ENCODE data around the gene TBK1. TPM values are rescaled to one million over a fixed set of nuclear protein-coding genes. Genes with fewer than 3 reads are reported as not detected.

TBK1 gene
- total RNA-seq, 2 experiments from 2014 or later, result 10.7 to 12.1 TPM

DNA sequence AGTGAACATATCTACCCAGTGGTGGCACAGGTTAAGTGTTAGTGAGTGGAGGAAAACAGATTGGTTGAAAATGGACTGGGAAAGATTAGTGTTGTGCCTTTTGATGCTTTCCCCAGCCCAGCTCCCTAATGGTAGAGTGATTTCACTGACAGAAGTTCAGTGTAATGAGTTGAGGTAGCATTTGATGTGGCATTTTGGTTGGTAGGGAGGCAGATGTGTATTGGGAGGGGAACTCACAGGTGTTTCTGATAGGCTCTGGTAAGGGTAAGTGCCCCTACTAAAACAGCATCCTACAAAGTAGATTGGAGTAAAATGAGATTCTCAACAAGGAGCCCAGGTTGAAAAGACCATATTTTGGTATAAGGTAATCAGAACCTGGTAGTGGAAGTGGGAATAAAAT is 4.2 kb downstream of the TBK1 start:
- Mint-ChIP-seq H3K9me3 (no peaks in the 10 kb centered on the region), H3K27me3 (ENCODE audit: low read depth) (no peaks in the 10 kb centered on the region), H3K4me1 (ENCODE audit: low read depth) (peaks cover 53% of the 10 kb centered on the region), H3K4me3 (no peak overlapping the region), H3K27ac (peak overlapping the region; percentile 69), H3K36me3 (ENCODE audit: low read depth) (peaks cover 12% of the 10 kb centered on the region)
- CTCF ChIA-PET, result no interaction called here
- no peak for DNase-seq
- intact Hi-C loops (cut with micrococcal nuclease), result loop anchor here (5.0 kb wide), 2 partner anchors 141 to 716 kb away; no protein-coding TSS in a partner anchor

- no peak overlapping the region for H3K4me3 Mint-ChIP-seq
- peak; percentile 75 for DNase-seq
- peaks cover 49% of the 10 kb centered on the region for H3K4me1 Mint-ChIP-seq (ENCODE audit: low read depth)
Measured at GRCh38 chr12:64457032-64457431, 5.1 kb downstream of the TBK1 start.

GRCh38 chr12:64457466-64457865 is 5.5 kb downstream of the TBK1 start:
- DNase-seq, result no peak
- intact Hi-C loops (cut with micrococcal nuclease), result loop anchor here (1.0 to 5.0 kb wide), 3 partner anchors 140 to 715 kb away; no protein-coding TSS in a partner anchor
- H3K27me3 Mint-ChIP-seq (ENCODE audit: low read depth), result no peaks in the 10 kb centered on the region
- no peaks in the 10 kb centered on the region for H3K9me3 Mint-ChIP-seq
- no peak overlapping the region for H3K4me3 Mint-ChIP-seq
- H3K36me3 Mint-ChIP-seq (ENCODE audit: low read depth), result peaks cover 12% of the 10 kb centered on the region
- peak overlapping the region; percentile 73 for H3K27ac Mint-ChIP-seq
- CTCF ChIA-PET, result interaction anchor here (1.1 to 1.2 kb wide), 2 partner anchors 12 to 92 kb away, joined by 3 read pairs; no protein-coding TSS in a partner anchor
- peaks cover 49% of the 10 kb centered on the region for H3K4me1 Mint-ChIP-seq (ENCODE audit: low read depth)

More at GRCh38 chr12:64457032-64457431, 5.1 kb downstream of the TBK1 start:
- Mint-ChIP-seq H3K27me3 (ENCODE audit: low read depth) (no peaks in the 10 kb centered on the region), H3K9me3 (no peaks in the 10 kb centered on the region), H3K36me3 (ENCODE audit: low read depth) (peaks cover 11% of the 10 kb centered on the region), H3K27ac (peak overlapping the region; percentile 73)
- CTCF ChIA-PET, result interaction anchor here (0.7 to 1.2 kb wide), 3 partner anchors 12 to 117 kb away, joined by 3 read pairs; no protein-coding TSS in a partner anchor
- intact Hi-C loops (cut with micrococcal nuclease), result loop anchor here (1.0 to 5.0 kb wide), 3 partner anchors 140 to 715 kb away; no protein-coding TSS in a partner anchor

GRCh38 chr12:64457923-64458322 is 6.0 kb downstream of the TBK1 start:
- peak overlapping the region; percentile 73 for H3K27ac Mint-ChIP-seq
- no peaks in the 10 kb centered on the region for H3K27me3 Mint-ChIP-seq (ENCODE audit: low read depth)
- H3K4me1 Mint-ChIP-seq (ENCODE audit: low read depth), result peaks cover 46% of the 10 kb centered on the region
- no peak overlapping the region for H3K4me3 Mint-ChIP-seq
- no peak for DNase-seq
- no peaks in the 10 kb centered on the region for H3K9me3 Mint-ChIP-seq
- CTCF ChIA-PET, result interaction anchor here (0.5 to 1.2 kb wide), 3 partner anchors 12 to 435 kb away, joined by 3 read pairs; no protein-coding TSS in a partner anchor
- H3K36me3 Mint-ChIP-seq (ENCODE audit: low read depth), result peaks cover 12% of the 10 kb centered on the region
- intact Hi-C loops (cut with micrococcal nuclease), result loop anchor here (1.0 to 5.0 kb wide), 3 partner anchors 139 to 714 kb away; no protein-coding TSS in a partner anchor

DNA sequence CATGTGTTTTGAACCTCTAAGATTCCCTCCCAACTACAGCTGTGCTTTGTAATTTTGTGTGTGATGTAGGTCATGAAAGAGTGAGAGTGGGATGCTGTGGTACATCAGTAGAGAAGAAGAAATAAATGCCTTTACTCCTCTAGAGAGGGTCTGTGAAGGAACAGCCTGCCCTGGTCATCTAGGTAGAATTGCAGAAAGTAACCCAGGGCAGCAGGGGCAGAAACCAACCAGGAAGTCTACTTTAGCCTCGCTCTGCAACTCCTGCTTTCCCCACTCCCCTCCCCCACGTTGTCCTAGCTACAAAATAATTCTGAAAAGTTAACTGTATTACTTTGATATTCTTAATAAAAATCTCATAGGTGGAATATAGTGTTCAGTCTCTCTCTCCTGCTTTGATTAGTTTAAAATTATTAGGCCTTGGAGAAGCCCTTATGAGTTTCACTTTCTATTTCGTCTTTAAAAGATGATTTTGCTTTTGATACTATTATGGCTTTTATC is 7.5 kb downstream of the TBK1 start:
- CTCF ChIA-PET, result no interaction called here
- peak; percentile 14 for DNase-seq
- Mint-ChIP-seq H3K27me3 (ENCODE audit: low read depth) (no peaks in the 10 kb centered on the region), H3K36me3 (ENCODE audit: low read depth) (peaks cover 13% of the 10 kb centered on the region), H3K27ac (peak overlapping the region; percentile 85), H3K4me1 (ENCODE audit: low read depth) (peaks cover 38% of the 10 kb centered on the region), H3K4me3 (peak overlapping the region; percentile 72), H3K9me3 (no peaks in the 10 kb centered on the region)
- intact Hi-C loops (cut with micrococcal nuclease), result loop anchor here (1.0 to 5.0 kb wide), 4 partner anchors 8 to 713 kb away; partner anchors contain the start of gene XPOT

DNA sequence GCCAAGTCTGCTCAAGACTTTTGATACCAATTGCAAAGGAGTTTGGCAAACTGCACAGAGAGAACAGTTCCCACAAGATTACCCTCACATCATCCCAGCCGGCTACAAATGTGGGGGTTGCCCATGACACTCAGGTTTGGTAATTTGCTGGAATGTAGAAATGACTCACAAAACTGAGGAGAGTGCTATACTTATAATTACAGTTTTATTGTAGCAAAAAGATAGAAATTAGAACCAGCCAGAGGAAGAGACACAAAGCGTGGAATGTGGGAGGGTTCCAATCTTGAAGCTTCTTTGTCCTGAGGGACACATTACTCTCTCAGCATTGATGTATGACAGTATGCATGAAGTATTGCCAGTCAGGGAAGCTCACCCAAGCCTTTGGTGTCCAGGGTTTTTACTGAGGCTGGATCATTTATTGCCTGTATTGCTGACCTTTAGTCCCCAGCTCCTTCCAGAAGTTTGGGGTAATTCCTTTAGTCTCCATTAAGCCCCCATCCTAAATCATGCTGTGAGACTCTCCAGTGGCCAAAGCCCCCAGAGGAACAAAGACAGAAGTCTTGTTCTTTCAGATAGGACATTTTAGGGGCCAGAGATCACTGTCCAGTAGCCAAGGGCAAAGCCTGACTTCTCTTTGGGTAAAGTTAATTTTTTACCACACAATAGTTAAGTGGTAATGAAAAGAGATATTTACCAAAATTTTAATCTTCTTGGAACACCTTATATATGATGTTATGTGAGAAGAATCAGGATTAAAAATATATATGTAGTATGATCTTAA is 9.9 kb downstream of the TBK1 start:
- no peaks in the 10 kb centered on the region for H3K9me3 Mint-ChIP-seq
- H3K27me3 Mint-ChIP-seq (ENCODE audit: low read depth), result no peaks in the 10 kb centered on the region
- CTCF ChIA-PET, result no interaction called here
- no peak overlapping the region for H3K27ac Mint-ChIP-seq
- DNase-seq, result peak; percentile 8
- H3K36me3 Mint-ChIP-seq (ENCODE audit: low read depth), result peaks cover 23% of the 10 kb centered on the region
- H3K4me3 Mint-ChIP-seq, result no peak overlapping the region
- H3K4me1 Mint-ChIP-seq (ENCODE audit: low read depth), result peaks cover 24% of the 10 kb centered on the region
- intact Hi-C loops (cut with micrococcal nuclease), result no loop called here

DNA sequence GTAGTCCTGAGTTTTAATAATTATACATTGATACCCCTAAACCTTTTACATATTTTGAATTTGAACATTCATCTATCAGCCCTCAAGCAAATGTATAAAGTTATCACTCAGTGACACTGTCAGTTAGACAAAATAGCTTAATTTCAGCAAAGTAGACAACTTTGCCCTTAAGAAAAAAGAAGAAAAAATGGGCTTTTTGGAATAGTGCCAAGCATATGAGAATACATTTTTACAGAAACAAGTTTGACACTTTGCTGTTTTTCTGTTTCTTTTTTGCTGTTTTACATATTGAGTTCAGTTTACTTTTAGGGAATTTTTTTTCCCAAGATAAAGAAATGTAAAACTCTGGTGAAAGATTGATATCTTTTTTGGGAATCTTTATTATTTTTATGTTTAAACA is 14.3 kb downstream of the TBK1 start:
- no peak for DNase-seq
- Mint-ChIP-seq H3K9me3 (no peaks in the 10 kb centered on the region), H3K27me3 (ENCODE audit: low read depth) (no peaks in the 10 kb centered on the region), H3K4me1 (ENCODE audit: low read depth) (no peaks in the 10 kb centered on the region), H3K4me3 (no peak overlapping the region), H3K27ac (no peak overlapping the region), H3K36me3 (ENCODE audit: low read depth) (peaks cover 31% of the 10 kb centered on the region)
- CTCF ChIA-PET, result no interaction called here
- intact Hi-C loops (cut with micrococcal nuclease), result no loop called here

DNA sequence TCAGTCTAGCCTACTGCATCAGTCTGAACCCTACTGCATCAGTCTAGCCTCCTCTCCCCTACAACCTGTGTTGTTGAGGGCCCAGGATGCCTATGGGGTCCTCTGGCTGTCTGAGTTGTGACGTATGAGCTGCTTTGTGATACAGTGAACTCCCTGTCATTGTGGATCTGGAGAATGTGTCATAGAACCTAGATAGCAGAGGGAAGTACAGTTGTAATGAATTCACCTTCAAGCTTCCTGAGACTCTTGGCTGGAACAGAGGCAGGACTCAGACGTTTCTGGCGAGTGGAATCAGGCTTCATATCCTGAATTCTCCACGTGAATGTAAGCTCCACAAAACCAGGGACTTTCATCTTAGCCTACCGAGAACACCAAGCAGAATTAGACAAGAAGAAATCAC is 17.0 kb downstream of the TBK1 start:
- no peak overlapping the region for H3K27ac Mint-ChIP-seq
- CTCF ChIA-PET, result interaction anchor here (0.6 to 1.1 kb wide), 2 partner anchors 12 to 752 kb away, joined by 3 to 7 read pairs; no protein-coding TSS in a partner anchor
- DNase-seq, result no peak
- H3K9me3 Mint-ChIP-seq, result no peaks in the 10 kb centered on the region
- intact Hi-C loops (cut with micrococcal nuclease), result no loop called here
- H3K4me1 Mint-ChIP-seq (ENCODE audit: low read depth), result no peaks in the 10 kb centered on the region
- H3K36me3 Mint-ChIP-seq (ENCODE audit: low read depth), result peaks cover 40% of the 10 kb centered on the region
- no peak overlapping the region for H3K4me3 Mint-ChIP-seq
- H3K27me3 Mint-ChIP-seq (ENCODE audit: low read depth), result no peaks in the 10 kb centered on the region

DNA sequence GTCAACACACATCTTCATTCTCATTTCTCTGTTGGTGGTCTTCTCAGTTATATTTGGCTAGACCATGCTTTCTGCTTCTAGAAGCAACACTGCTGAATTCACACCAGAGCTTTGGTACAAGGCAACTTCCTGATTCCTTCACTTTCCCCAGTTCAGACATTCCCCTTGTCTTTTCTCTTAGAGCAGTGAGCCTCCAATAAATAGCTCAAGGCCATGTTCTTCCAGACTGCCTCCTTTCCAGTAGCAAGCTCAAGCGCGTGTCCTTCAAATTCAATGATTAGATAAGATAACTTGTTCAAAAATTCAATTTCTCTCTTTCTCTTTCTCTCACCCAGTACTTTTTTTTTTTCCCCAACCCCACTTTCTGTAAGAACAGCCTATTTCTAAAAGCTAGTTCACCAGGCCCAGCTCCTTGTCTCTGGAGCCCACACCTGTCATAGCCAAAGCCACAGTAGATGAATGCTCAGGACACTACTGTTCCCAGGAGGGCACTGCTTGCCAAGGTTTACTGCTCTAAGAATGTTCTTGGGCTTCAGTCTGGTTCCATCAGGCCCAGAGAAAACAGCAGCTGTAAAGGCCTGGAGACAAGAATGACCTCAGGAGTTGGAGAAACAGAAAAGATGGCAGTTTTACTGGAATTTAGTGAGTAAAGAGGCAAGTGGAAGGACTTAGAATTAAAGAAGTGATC is 17.7 kb downstream of the TBK1 start:
- Mint-ChIP-seq H3K36me3 (ENCODE audit: low read depth) (peaks cover 41% of the 10 kb centered on the region), H3K27ac (no peak overlapping the region), H3K4me1 (ENCODE audit: low read depth) (no peaks in the 10 kb centered on the region), H3K27me3 (ENCODE audit: low read depth) (no peaks in the 10 kb centered on the region), H3K9me3 (no peaks in the 10 kb centered on the region), H3K4me3 (no peak overlapping the region)
- intact Hi-C loops (cut with micrococcal nuclease), result no loop called here
- CTCF ChIA-PET, result interaction anchor here (0.6 to 1.1 kb wide), 2 partner anchors 12 to 752 kb away, joined by 3 to 7 read pairs; no protein-coding TSS in a partner anchor
- no peak for DNase-seq

GRCh38 chr12:64470495-64470894 is 18.6 kb downstream of the TBK1 start:
- CTCF ChIA-PET, result interaction anchor here (0.8 kb wide), 1 partner anchor 79 kb away, joined by 3 read pairs; no protein-coding TSS in a partner anchor
- Mint-ChIP-seq H3K27me3 (ENCODE audit: low read depth) (no peaks in the 10 kb centered on the region), H3K9me3 (peaks cover 2% of the 10 kb centered on the region), H3K27ac (no peak overlapping the region), H3K4me1 (ENCODE audit: low read depth) (no peaks in the 10 kb centered on the region), H3K36me3 (ENCODE audit: low read depth) (peaks cover 42% of the 10 kb centered on the region), H3K4me3 (no peak overlapping the region)
- DNase-seq, result no peak
- intact Hi-C loops (cut with micrococcal nuclease), result no loop called here

GRCh38 chr12:64473176-64473575 is 21.3 kb downstream of the TBK1 start:
- H3K27ac Mint-ChIP-seq, result no peak overlapping the region
- H3K4me3 Mint-ChIP-seq, result no peak overlapping the region
- H3K36me3 Mint-ChIP-seq (ENCODE audit: low read depth), result peaks cover 55% of the 10 kb centered on the region
- H3K9me3 Mint-ChIP-seq, result peaks cover 13% of the 10 kb centered on the region
- CTCF ChIA-PET, result interaction anchor here (0.6 to 1.1 kb wide), 3 partner anchors 9 to 28 kb away, joined by 3 to 4 read pairs (median 3); no protein-coding TSS in a partner anchor
- H3K4me1 Mint-ChIP-seq (ENCODE audit: low read depth), result no peaks in the 10 kb centered on the region
- no peak for DNase-seq
- intact Hi-C loops (cut with micrococcal nuclease), result no loop called here
- no peaks in the 10 kb centered on the region for H3K27me3 Mint-ChIP-seq (ENCODE audit: low read depth)

DNA sequence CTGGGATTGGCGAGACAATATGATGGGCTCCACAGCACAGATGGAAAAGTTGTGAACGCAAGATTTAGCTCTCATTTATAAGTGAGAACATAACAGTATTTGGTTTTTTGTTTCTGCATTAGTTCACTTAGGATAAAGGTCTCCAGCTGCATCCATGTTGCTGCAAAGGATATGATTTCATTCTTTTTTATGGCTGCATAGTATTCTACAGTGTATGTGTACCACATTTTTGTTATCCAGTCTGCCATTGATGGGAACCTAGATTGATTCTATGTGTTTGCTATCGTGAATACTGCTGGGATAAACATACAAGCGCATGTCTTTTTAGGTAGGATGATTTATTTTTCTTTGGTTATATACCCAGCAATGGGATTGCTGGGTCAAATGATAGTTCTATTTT is 23.6 kb downstream of the TBK1 start:
- H3K36me3 Mint-ChIP-seq (ENCODE audit: low read depth), result peaks cover 41% of the 10 kb centered on the region
- intact Hi-C loops (cut with micrococcal nuclease), result no loop called here

More for the DNA sequence above, 23.6 kb downstream of the TBK1 start:
- CTCF ChIA-PET, result no interaction called here
- Mint-ChIP-seq H3K4me3 (no peak overlapping the region), H3K9me3 (peaks cover 13% of the 10 kb centered on the region), H3K4me1 (ENCODE audit: low read depth) (no peaks in the 10 kb centered on the region), H3K27me3 (ENCODE audit: low read depth) (no peaks in the 10 kb centered on the region), H3K27ac (no peak overlapping the region)
- DNase-seq, result no peak

Measured in activated naive CD4-positive, alpha-beta T cell treated with anti-CD3 and anti-CD28 coated beads for 36 hours (primary cell).